IMR-90 (cell line): Measurements from ENCODE around the gene UGT1A4. TPM values are rescaled to one million over a fixed set of nuclear protein-coding genes. Genes with fewer than 3 reads are reported as not detected.

Experiments
- ATAC-seq: fragments of 200-7000 bp; cut with Tn5 transposase; 2 replicates; pipeline ENCODE4 v1.9.1; 2020; ENCODE audit warnings: low read depth, mild to moderate bottlenecking, moderate library complexity
- BruUV-seq: library from RNA; stranded (reverse); fragments of 400-500 nt; replicated peaks from 2 replicates; lab custom pipeline; 2021; lab: Mats Ljungman, UMichigan
- CTCF ChIA-PET: fragments of 300-600 bp; formaldehyde crosslinking; extraction: SDS; loops from one replicate; lab custom pipeline; 2021; ENCODE audit warnings: antibody characterized with exemption; lab: Yijun Ruan, JAX
- POLR2A ChIA-PET: fragments of 300-600 bp; sonication (Branson Sonifier 250); formaldehyde crosslinking; loops from one replicate; lab custom pipeline; 2022; ENCODE audit warnings: antibody characterized with exemption; ENCODE audit not compliant: unreplicated experiment; lab: Charles Lee
- DNase-seq: peaks from one replicate; pipeline ENCODE4 v3.0.0; 2013
- H2AFZ ChIP-seq: replicated peaks from 2 replicates; pipeline ENCODE3; 2013; ENCODE audit warnings: low read length, mild to moderate bottlenecking; ENCODE audit not compliant: poor library complexity
- H2AK5ac ChIP-seq: 2 replicates; pipeline ENCODE4 v1.6.1; 2013; ENCODE audit warnings: low read depth, low read length, inconsistent platforms
- H2AK9ac ChIP-seq: replicated peaks from 2 replicates; pipeline ENCODE3; 2013; ENCODE audit warnings: mild to moderate bottlenecking, low read depth, low read length, moderate library complexity; ENCODE audit not compliant: poor library complexity
- H2BK120ac ChIP-seq: 2 replicates; pipeline ENCODE4 v1.6.1; 2013; ENCODE audit warnings: low read depth, low read length, inconsistent platforms
- H2BK15ac ChIP-seq: 3 replicates; pipeline ENCODE4 v1.6.1; 2013; ENCODE audit warnings: low read depth, low read length, inconsistent platforms
- H2BK20ac ChIP-seq: 2 replicates; pipeline ENCODE4 v1.6.1; 2013; ENCODE audit warnings: low read depth, mild to moderate bottlenecking, inconsistent platforms, low read length, moderate library complexity
- H2BK5ac ChIP-seq: 2 replicates; pipeline ENCODE4 v1.6.1; 2013; ENCODE audit warnings: mild to moderate bottlenecking, low read depth, low read length, inconsistent platforms; ENCODE audit not compliant: poor library complexity, severe bottlenecking
- H3K14ac ChIP-seq: replicated peaks from 2 replicates; pipeline ENCODE4 v1.6.1; 2013; ENCODE audit warnings: low read depth, low read length, inconsistent platforms
- H3K18ac ChIP-seq: 2 replicates; pipeline ENCODE4 v1.6.1; 2013; ENCODE audit warnings: low read depth, low read length, control low read depth
- H3K23ac ChIP-seq: 2 replicates; pipeline ENCODE4 v1.6.1; 2013; ENCODE audit warnings: low read depth, low read length, inconsistent platforms
- H3K27ac ChIP-seq: 2 replicates; pipeline ENCODE4 v1.5.1; 2013; ENCODE audit warnings: mild to moderate bottlenecking, control low read depth, low read length; ENCODE audit not compliant: insufficient read depth
- H3K27me3 ChIP-seq: 2 replicates; pipeline ENCODE4 v1.6.1; 2013; ENCODE audit warnings: low read length; ENCODE audit not compliant: control insufficient read depth, insufficient read depth
- H3K36me3 ChIP-seq: 2 replicates; pipeline ENCODE4 v1.6.1; 2013; ENCODE audit warnings: low read length, mixed read lengths; ENCODE audit not compliant: control insufficient read depth, insufficient read depth
- H3K4ac ChIP-seq: 2 replicates; pipeline ENCODE4 v1.6.1; 2013; ENCODE audit warnings: low read depth, low read length, inconsistent platforms
- H3K4me1 ChIP-seq: 2 replicates; pipeline ENCODE4 v1.6.1; 2013; ENCODE audit warnings: low read length, mixed read lengths; ENCODE audit not compliant: control insufficient read depth, insufficient read depth
- H3K4me2 ChIP-seq: 2 replicates; pipeline ENCODE4 v1.6.1; 2013; ENCODE audit warnings: low read depth, mild to moderate bottlenecking, control low read depth, low read length, moderate library complexity
- H3K4me3 ChIP-seq: 2 replicates; pipeline ENCODE4 v1.5.1; 2013; ENCODE audit warnings: low read depth, mild to moderate bottlenecking, control low read depth, low read length, moderate library complexity; ENCODE audit not compliant: insufficient read depth
- H3K56ac ChIP-seq: 2 replicates; pipeline ENCODE4 v1.6.1; 2013; ENCODE audit warnings: low read length, inconsistent platforms; ENCODE audit not compliant: insufficient read depth; ENCODE audit errors: extremely low read depth
- H3K79me1 ChIP-seq, 2 experiments: 2 replicates each; pipeline ENCODE4 v1.6.1; 2013; ENCODE audit warnings: low read length in 2 of 2, inconsistent platforms in 1 of 2, low read depth in 1 of 2
- H3K9ac ChIP-seq: 2 replicates; pipeline ENCODE4 v1.6.1; 2013; ENCODE audit warnings: low read depth, low read length, control low read depth
- H3K9me1 ChIP-seq: 2 replicates; pipeline ENCODE4 v1.6.1; 2013; ENCODE audit warnings: low read length, inconsistent platforms; ENCODE audit not compliant: insufficient read depth
- H3K9me3 ChIP-seq: 2 replicates; pipeline ENCODE4 v1.6.1; 2013; ENCODE audit warnings: low read length; ENCODE audit not compliant: control insufficient read depth, insufficient read depth
- H4K20me1 ChIP-seq: 2 replicates; pipeline ENCODE4 v1.6.1; 2013; ENCODE audit warnings: low read length, inconsistent platforms; ENCODE audit not compliant: insufficient read depth
- H4K5ac ChIP-seq: 2 replicates; pipeline ENCODE4 v1.6.1; 2013; ENCODE audit warnings: mild to moderate bottlenecking, low read depth, low read length, control low read depth
- H4K8ac ChIP-seq, 2 experiments: 2 replicates each; pipeline ENCODE4 v1.6.1; 2013; ENCODE audit warnings: low read depth in 2 of 2, low read length in 2 of 2, control low read depth in 1 of 2, inconsistent platforms in 1 of 2
- H4K91ac ChIP-seq: 2 replicates; pipeline ENCODE4 v1.6.1; 2013; ENCODE audit warnings: low read depth, low read length, inconsistent platforms; ENCODE audit not compliant: insufficient read depth
- CHD1 ChIP-seq: IDR thresholded peaks from 2 replicates; pipeline ENCODE4 v1.6.1; 2012; ENCODE audit warnings: low read depth, low read length, improper control_type of control experiment
- CTCF ChIP-seq: conservative IDR thresholded peaks from 2 replicates; pipeline ENCODE4 v1.5.1; 2012; ENCODE audit warnings: mild to moderate bottlenecking, low read depth, low read length, improper control_type of control experiment
- ELK1 ChIP-seq: fragments of 150-350 bp; IDR thresholded peaks from 2 replicates; pipeline ENCODE4 v1.6.1; 2016; ENCODE audit warnings: low read depth, mild to moderate bottlenecking, low read length, moderate library complexity, borderline replicate concordance
- FOS ChIP-seq: fragments of 150-350 bp; IDR thresholded peaks from 2 replicates; pipeline ENCODE4 v1.6.1; 2016; ENCODE audit warnings: low read depth, low read length
- MAFK ChIP-seq: IDR thresholded peaks from 2 replicates; pipeline ENCODE4 v1.6.1; 2012; ENCODE audit warnings: low read depth, low read length, improper control_type of control experiment
- MAZ ChIP-seq: IDR thresholded peaks from 2 replicates; pipeline ENCODE4 v1.6.1; 2012; ENCODE audit warnings: low read depth, mild to moderate bottlenecking, low read length, improper control_type of control experiment, moderate library complexity, borderline replicate concordance
- MXI1 ChIP-seq: IDR thresholded peaks from 2 replicates; pipeline ENCODE4 v1.6.1; 2012; ENCODE audit warnings: low read depth, mild to moderate bottlenecking, low read length, moderate library complexity, borderline replicate concordance
- NFE2L2 ChIP-seq: fragments of 150-350 bp; IDR thresholded peaks from 2 replicates; pipeline ENCODE4 v1.6.1; 2016; ENCODE audit warnings: low read depth, mild to moderate bottlenecking, low read length
- POLR2A ChIP-seq: IDR thresholded peaks from 2 replicates; pipeline ENCODE4 v1.6.1; 2012; ENCODE audit warnings: mild to moderate bottlenecking, low read depth, low read length
- RAD21 ChIP-seq: IDR thresholded peaks from 2 replicates; pipeline ENCODE4 v1.6.1; 2012; ENCODE audit warnings: low read length, improper control_type of control experiment
- RCOR1 ChIP-seq: IDR thresholded peaks from 2 replicates; pipeline ENCODE4 v1.6.1; 2012; ENCODE audit warnings: mild to moderate bottlenecking, low read length, improper control_type of control experiment; ENCODE audit not compliant: insufficient replicate concordance
- RFX5 ChIP-seq: IDR thresholded peaks from 2 replicates; pipeline ENCODE4 v1.8.0; 2012; ENCODE audit warnings: low read depth, mild to moderate bottlenecking, low read length, moderate library complexity
- SMC3 ChIP-seq: fragments of 150-350 bp; IDR thresholded peaks from 2 replicates; pipeline ENCODE4 v1.6.1; 2016; ENCODE audit warnings: low read depth, mild to moderate bottlenecking, antibody characterized with exemption, low read length, moderate library complexity
- USF2 ChIP-seq: fragments of 150-350 bp; IDR thresholded peaks from 2 replicates; pipeline ENCODE4 v1.6.1; 2017; ENCODE audit warnings: mild to moderate bottlenecking, antibody characterized with exemption, low read length, low read depth
- WGBS, 2 experiments: methylation state at CpG; one replicate each; pipeline versions ENCODE4 v1.1.5 to v1.1.7; 2013; ENCODE audit warnings: missing lambda C conversion rate in 2 of 2; ENCODE audit not compliant: insufficient read length in 1 of 2; ENCODE audit errors: extremely low coverage in 2 of 2; 5-methylcytosine and 5-hydroxymethylcytosine counted together
- dilution Hi-C: fragments of 300-500 bp; cut with HindIII; formaldehyde crosslinking; loops from one replicate; pipeline ENCODE4 v1.14.3; 2018; ENCODE audit warnings: low sequenced_read_pairs; ENCODE audit not compliant: unreplicated experiment
- in situ Hi-C: fragments of 300-500 bp; cut with MboI; formaldehyde crosslinking; loops from 3 replicates; pipeline ENCODE4 v1.14.3; 2019; ENCODE audit warnings: low sequenced_read_pairs, inconsistent platforms, mixed read lengths
- intact Hi-C: fragments of 100-400 bp; cut with micrococcal nuclease; formaldehyde crosslinking; loops from 2 replicates; pipeline ENCODE4 v1.10.0; 2022
- polyA plus RNA-seq, 3 experiments: library from polyadenylated mRNA; depleted of rRNA; stranded (reverse); fragments of >200 nt; gene quantifications; 2 replicates each; pipeline ENCODE4 v1.2.3, GENCODE V29; 2012; ENCODE audit warnings: low replicate concordance in 1 of 3
- total RNA-seq: library from RNA; depleted of rRNA; stranded (reverse); fragments of >200 nt; gene quantifications from 2 replicates; pipeline ENCODE4 v1.2.3, GENCODE V29; 2012

Gene UGT1A4
- total and polyA plus RNA-seq, 2 of the 4 experiments (the other 2 are of a cell fraction), result not detected

- H3K27ac ChIP-seq, result no peak overlapping the region
- H2BK120ac ChIP-seq, result no peak overlapping the region
- H3K27me3 ChIP-seq, result peaks cover 2% of the 10 kb centered on the region
- no peak for ATAC-seq
- BruUV-seq, result no TSS peak
- H2BK5ac ChIP-seq, result no peak overlapping the region
- no peak overlapping the region for H2BK20ac ChIP-seq
- no peak for TF ChIP-seq CTCF
- TF ChIP-seq ELK1, result no peak
- TF ChIP-seq RCOR1, result no peak
- TF ChIP-seq POLR2A, result no peak
- TF ChIP-seq RFX5, result no peak
- no peak for TF ChIP-seq MXI1
- TF ChIP-seq MAFK, result no peak
- no peak for TF ChIP-seq NFE2L2
- no peak for TF ChIP-seq USF2
- TF ChIP-seq RAD21, result no peak
- no peak for TF ChIP-seq FOS
- TF ChIP-seq CHD1, result no peak
- TF ChIP-seq MAZ, result no peak
- no peak for TF ChIP-seq SMC3
- POLR2A ChIA-PET, result no interaction called here
- no peak overlapping the region for H4K5ac ChIP-seq
- 80% methylated on average over 2 of the region's 5 CpGs; no CpG with 5 or more reads in 1 of the 2 experiments for WGBS, 2 experiments
- H2BK15ac ChIP-seq, result no peak overlapping the region
- CTCF ChIA-PET, result interaction anchor here (0.6 kb wide), 1 partner anchor 284 kb away, joined by 5 read pairs; no protein-coding TSS in a partner anchor
- intact Hi-C loops, result no loop called here
- no peaks in the 10 kb centered on the region for H3K9me1 ChIP-seq
- no peak overlapping the region for H3K4me2 ChIP-seq
- H3K36me3 ChIP-seq, result no peaks in the 10 kb centered on the region
- H4K20me1 ChIP-seq, result no peaks in the 10 kb centered on the region
- H3K56ac ChIP-seq, result no peak overlapping the region
- no peak overlapping the region for H3K4me3 ChIP-seq
- H3K9ac ChIP-seq, result no peak overlapping the region
- no peak for DNase-seq
- H2AFZ ChIP-seq, result no peak overlapping the region
- H3K9me3 ChIP-seq, result no peaks in the 10 kb centered on the region
- H4K91ac ChIP-seq, result no peak overlapping the region
- dilution Hi-C loops, result no loop called here
- H2AK5ac ChIP-seq, result no peak overlapping the region
- H3K4ac ChIP-seq, result no peak overlapping the region
- H2AK9ac ChIP-seq, result no peak overlapping the region
- H3K14ac ChIP-seq, result no peak overlapping the region
- no peak overlapping the region for H3K18ac ChIP-seq
- no peaks in the 10 kb centered on the region for H3K4me1 ChIP-seq
- no peaks in the 10 kb centered on the region for H3K79me1 ChIP-seq
- in situ Hi-C loops, result no loop called here
- no peak overlapping the region for H3K23ac ChIP-seq
- no peak overlapping the region for H4K8ac ChIP-seq
Measured at GRCh38 chr2:233686928-233687327, 31.6 kb upstream of the UGT1A4 start.
